Measurements from ENCODE around the gene PJVK. TPM values are rescaled to one million over a fixed set of nuclear protein-coding genes. Genes with fewer than 3 reads are reported as not detected.

PJVK gene
- total and polyA plus RNA-seq, 9 of the 15 experiments (the other 6 are each of a cell fraction or from before 2014, with no cell fraction given): 0.11 to 1.5 (median 0.73) TPM

- TF ChIP-seq, protein P1, sequence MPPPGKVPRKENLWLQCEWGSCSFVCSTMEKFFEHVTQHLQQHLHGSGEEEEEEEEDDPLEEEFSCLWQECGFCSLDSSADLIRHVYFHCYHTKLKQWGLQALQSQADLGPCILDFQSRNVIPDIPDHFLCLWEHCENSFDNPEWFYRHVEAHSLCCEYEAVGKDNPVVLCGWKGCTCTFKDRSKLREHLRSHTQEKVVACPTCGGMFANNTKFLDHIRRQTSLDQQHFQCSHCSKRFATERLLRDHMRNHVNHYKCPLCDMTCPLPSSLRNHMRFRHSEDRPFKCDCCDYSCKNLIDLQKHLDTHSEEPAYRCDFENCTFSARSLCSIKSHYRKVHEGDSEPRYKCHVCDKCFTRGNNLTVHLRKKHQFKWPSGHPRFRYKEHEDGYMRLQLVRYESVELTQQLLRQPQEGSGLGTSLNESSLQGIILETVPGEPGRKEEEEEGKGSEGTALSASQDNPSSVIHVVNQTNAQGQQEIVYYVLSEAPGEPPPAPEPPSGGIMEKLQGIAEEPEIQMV (tag; conservative IDR thresholded peaks at IDR 0.05; ENCODE audit: low read depth): no peak
- TF ChIP-seq HNRNPK (IDR thresholded peaks at IDR 0.05; ENCODE audit: low read depth, low read length, poor library complexity, severe bottlenecking): no peak
- no peak for TF ChIP-seq SRSF9 (IDR thresholded peaks at IDR 0.05; ENCODE audit: borderline replicate concordance, low read depth, low read length)
- TF ChIP-seq, protein P2, sequence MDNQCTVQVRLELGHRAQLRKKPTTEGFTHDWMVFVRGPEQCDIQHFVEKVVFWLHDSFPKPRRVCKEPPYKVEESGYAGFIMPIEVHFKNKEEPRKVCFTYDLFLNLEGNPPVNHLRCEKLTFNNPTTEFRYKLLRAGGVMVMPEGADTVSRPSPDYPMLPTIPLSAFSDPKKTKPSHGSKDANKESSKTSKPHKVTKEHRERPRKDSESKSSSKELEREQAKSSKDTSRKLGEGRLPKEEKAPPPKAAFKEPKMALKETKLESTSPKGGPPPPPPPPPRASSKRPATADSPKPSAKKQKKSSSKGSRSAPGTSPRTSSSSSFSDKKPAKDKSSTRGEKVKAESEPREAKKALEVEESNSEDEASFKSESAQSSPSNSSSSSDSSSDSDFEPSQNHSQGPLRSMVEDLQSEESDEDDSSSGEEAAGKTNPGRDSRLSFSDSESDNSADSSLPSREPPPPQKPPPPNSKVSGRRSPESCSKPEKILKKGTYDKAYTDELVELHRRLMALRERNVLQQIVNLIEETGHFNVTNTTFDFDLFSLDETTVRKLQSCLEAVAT (IDR thresholded peaks at IDR 0.05): no peak
- TF ChIP-seq GATAD2A (IDR thresholded peaks at IDR 0.05): no peak
- TF ChIP-seq HOMEZ (CRISPR knock-in tag; IDR thresholded peaks at IDR 0.05): no peak
- no peak for TF ChIP-seq NR2C2 (CRISPR knock-in tag; IDR thresholded peaks at IDR 0.05)
- TF ChIP-seq NR2C2 (tag; IDR thresholded peaks at IDR 0.05): no peak
These were observed 4.8 kb downstream of the PJVK start (continued) for GRCh38 chr2:178455947-178456346.

Data from K562 (cell line).